ENCODE measurements around the gene FOXP2. TPM values are rescaled to one million over a fixed set of nuclear protein-coding genes. Genes with fewer than 3 reads are reported as not detected.

The FOXP2 gene
- total and polyA plus RNA-seq, 9 of the 15 experiments (the other 6 are each of a cell fraction or from before 2014, with no cell fraction given): not detected

DNA sequence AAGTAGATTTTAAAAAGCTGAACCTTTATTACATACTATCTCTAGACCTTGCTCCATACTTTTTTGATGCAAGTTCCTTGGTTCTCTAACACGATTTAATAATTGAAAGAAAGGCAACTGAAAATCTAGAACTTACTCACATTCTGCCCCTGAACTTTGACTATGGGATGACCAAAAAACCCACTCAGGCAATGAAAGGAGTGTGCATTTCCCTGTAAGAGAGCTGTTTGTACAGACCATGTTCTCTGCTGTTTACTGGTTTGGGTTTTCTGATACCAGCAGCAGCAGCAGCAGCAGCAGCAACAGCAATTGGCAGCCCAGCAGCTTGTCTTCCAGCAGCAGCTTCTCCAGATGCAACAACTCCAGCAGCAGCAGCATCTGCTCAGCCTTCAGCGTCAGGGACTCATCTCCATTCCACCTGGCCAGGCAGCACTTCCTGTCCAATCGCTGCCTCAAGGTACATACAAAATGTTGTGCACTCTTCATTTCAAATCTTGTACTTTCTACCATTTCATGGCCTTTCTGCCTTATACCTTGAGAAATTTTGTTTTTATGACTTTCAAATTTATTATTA, 216.7 kb downstream of the FOXP2 start (continued):
- no peak for TF ChIP-seq HDAC6 (IDR thresholded peaks at IDR 0.05; ENCODE audit: low read depth, low read length)

DNA sequence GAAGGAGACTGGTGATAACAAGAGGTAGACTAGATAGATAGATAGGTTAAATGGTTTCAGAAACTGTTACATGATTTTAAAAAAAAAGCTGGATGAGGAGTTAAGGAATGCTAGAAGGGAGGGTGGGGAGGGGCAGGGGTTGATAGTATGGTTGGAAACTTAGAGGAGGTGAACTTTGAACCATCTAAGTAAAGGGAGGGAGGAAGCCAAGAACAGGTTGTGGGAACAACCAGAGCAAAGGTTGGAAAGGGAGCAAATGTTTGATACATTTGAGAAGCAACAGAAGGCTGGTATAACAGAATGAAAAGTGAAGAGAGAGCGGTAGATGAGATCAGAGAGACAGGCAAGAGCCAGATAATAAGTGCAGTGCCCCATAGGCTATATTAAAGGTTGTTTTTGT, 224.8 kb downstream of the FOXP2 start:
- no peak overlapping the region for H3K9ac ChIP-seq (ENCODE audit: insufficient read depth in 1 of 2, low read depth in 2 of 2, low read length in 2 of 2)
- POLR2A ChIA-PET: no interaction called here
- H4K20me1 ChIP-seq (replicated peaks; ENCODE audit: control insufficient read depth, insufficient read depth, low read length): no peaks in the 10 kb centered on the region
- H3K36me3 ChIP-seq (ENCODE audit: control insufficient read depth, insufficient read depth, low read length): no peaks in the 10 kb centered on the region
- no peak overlapping the region for H3K4me2 ChIP-seq (ENCODE audit: insufficient read depth, low read length)
- no TSS peak for BruUV-seq (replicated peaks)
- WGBS (ENCODE audit: insufficient coverage, low coverage, missing lambda C conversion rate): 6% methylated on average over 1 of the region's 1 CpG
- DNase-seq (ENCODE audit: extremely low read depth in 1 of 4, low spot score in 3 of 4) (no peak), FAIRE-seq (no peak), ATAC-seq (no peak)
- CTCF ChIA-PET (ENCODE audit: low intra/inter-chr PET ratio): no interaction called here
- no peaks in the 10 kb centered on the region for H3K27me3 ChIP-seq (ENCODE audit: control insufficient read depth in 2 of 2, insufficient read depth in 2 of 2, low read length in 2 of 2)
- in situ Hi-C loops (cut with MboI): no loop called here
- no peaks in the 10 kb centered on the region for H3K79me2 ChIP-seq (ENCODE audit: control insufficient read depth, insufficient read depth, low read length)
- intact Hi-C loops (cut with micrococcal nuclease): no loop called here
- H3K9me1 ChIP-seq (ENCODE audit: control insufficient read depth, insufficient read depth, low read length): no peaks in the 10 kb centered on the region
- no peaks in the 10 kb centered on the region for H3K4me1 ChIP-seq (replicated peaks in 1 of 2; ENCODE audit: control insufficient read depth in 2 of 2, insufficient read depth in 2 of 2, low read length in 2 of 2)
- no peak overlapping the region for H2AFZ ChIP-seq (ENCODE audit: low read depth, low read length)
- no peaks in the 10 kb centered on the region for H3K9me3 ChIP-seq (replicated peaks; ENCODE audit: control insufficient read depth, insufficient read depth, low read depth, low read length)
- H3K27ac ChIP-seq (ENCODE audit: extremely low read depth, low read depth, low read length): no peak overlapping the region
- H3K4me3 ChIP-seq: no peak overlapping the region
- TF ChIP-seq BHLHE40 (IDR thresholded peaks at IDR 0.05; ENCODE audit: low read length): no peak
- TF ChIP-seq SREBF1 (IDR thresholded peaks at IDR 0.05; ENCODE audit: borderline replicate concordance, low read depth, low read length): no peak
- TF ChIP-seq ZBTB40 (IDR thresholded peaks at IDR 0.05): no peak
- TF ChIP-seq ZBTB40 (CRISPR knock-in tag; IDR thresholded peaks at IDR 0.05): no peak
- no peak for TF ChIP-seq HLTF (IDR thresholded peaks at IDR 0.05)
- no peak for TF ChIP-seq HDAC6 (IDR thresholded peaks at IDR 0.05; ENCODE audit: low read depth, low read length)
- TF ChIP-seq NR2C1 (IDR thresholded peaks at IDR 0.05): no peak
- TF ChIP-seq NR2C1 (tag; IDR thresholded peaks at IDR 0.05): no peak
- TF ChIP-seq RBM15 (IDR thresholded peaks at IDR 0.05; ENCODE audit: insufficient read depth, low read length): no peak
- TF ChIP-seq ZFX (CRISPR knock-in tag; IDR thresholded peaks at IDR 0.05): no peak
- TF ChIP-seq, protein P1, sequence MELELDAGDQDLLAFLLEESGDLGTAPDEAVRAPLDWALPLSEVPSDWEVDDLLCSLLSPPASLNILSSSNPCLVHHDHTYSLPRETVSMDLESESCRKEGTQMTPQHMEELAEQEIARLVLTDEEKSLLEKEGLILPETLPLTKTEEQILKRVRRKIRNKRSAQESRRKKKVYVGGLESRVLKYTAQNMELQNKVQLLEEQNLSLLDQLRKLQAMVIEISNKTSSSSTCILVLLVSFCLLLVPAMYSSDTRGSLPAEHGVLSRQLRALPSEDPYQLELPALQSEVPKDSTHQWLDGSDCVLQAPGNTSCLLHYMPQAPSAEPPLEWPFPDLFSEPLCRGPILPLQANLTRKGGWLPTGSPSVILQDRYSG (tag; conservative IDR thresholded peaks at IDR 0.05; ENCODE audit: low read depth): no peak
- TF ChIP-seq ZFPM2 (CRISPR knock-in tag; IDR thresholded peaks at IDR 0.05): no peak
- TF ChIP-seq MAFG (tag; conservative IDR thresholded peaks at IDR 0.05): no peak
